ENCODE measurements around the gene VWF.
"Not testable (repeated sequence)": the region's sequence is repeated elsewhere in the genome, so short reads cannot be mapped to it uniquely, and the experiment has no call there.

The VWF gene

GRCh38 chr12:6104027-6104426 lies 20.4 kb downstream of the VWF start:
- no peak for DNase-seq (ENCODE audit: low spot score)

- not testable (repeated sequence) for DNase-seq (ENCODE audit: low spot score)
These were observed 22.4 kb downstream of the VWF start for GRCh38 chr12:6102021-6102420.

- no peak for DNase-seq (ENCODE audit: low spot score)
These were observed 25.2 kb downstream of the VWF start for GRCh38 chr12:6099316-6099715.

GRCh38 chr12:6097411-6097810 lies 27.1 kb downstream of the VWF start:
- DNase-seq (ENCODE audit: low spot score), result peak; percentile 65

DNA sequence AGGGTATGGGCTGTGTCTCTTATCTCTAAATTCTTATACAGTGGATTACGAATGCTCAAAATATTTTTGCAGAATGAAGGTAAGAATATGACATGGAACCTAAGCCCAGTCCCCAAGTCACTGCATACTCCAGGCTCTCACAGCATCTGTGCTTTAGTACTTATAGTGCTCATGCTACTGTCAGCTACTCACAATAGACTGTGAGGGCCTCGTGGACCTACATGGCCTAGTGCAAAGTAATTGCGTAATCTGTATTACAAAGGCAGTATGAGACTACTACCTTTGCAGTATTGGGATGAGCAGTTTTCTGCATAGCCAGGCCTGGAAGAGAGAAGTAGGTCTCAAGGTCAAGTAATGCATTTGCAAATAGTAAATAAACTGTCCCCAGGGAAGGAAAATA lies 27.9 kb downstream of the VWF start:
- DNase-seq (ENCODE audit: low spot score), result no peak

DNA sequence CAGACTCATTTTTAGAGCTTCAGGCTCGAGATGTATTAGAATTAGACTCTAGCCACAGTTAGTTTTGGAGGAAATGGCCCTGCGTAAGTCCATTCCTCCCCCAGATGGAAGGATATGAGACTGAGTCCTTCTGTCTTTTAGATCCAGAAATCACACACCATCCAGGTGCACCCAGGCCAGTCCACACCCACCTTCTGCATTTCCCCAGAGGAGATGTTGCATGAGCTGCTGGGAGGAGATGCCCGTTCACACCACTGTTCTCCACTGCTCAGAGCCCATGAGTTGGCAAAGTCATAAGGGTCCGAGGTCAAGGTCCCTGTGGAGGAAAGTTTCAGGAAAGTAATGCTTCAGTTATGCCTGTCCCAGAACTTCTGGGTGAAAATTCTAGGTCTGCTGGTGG lies 29.2 kb downstream of the VWF start:
- no peak for DNase-seq (ENCODE audit: low spot score)

DNA sequence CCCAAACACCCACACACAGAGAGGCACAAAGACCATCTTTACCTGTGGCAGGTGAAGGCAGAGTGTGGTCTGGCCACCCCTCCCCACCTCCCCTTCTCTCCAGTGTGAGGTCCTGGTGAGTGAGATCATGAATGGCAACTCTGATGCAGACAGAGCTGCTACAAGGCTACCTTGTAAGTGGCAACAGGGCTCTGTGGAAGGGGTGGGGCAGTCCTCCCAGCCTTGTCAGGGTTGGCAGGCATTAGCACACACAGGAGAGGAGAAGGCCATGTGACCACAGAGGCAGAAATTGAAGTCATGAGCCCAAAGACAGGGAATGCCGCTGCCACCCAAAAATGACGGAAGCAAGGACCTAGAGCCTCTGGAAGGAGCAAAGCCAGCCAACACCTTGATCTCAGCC lies 30.7 kb downstream of the VWF start:
- DNase-seq (ENCODE audit: low spot score), result no peak

- DNase-seq (ENCODE audit: low spot score), result peak; percentile 92
These were observed 31.4 kb downstream of the VWF start for GRCh38 chr12:6092784-6093722.

GRCh38 chr12:6091786-6092566 lies 32.5 kb downstream of the VWF start:
- DNase-seq (ENCODE audit: low spot score), result no peak

GRCh38 chr12:6090803-6091202 lies 33.7 kb downstream of the VWF start:
- no peak for DNase-seq (ENCODE audit: low spot score)

DNA sequence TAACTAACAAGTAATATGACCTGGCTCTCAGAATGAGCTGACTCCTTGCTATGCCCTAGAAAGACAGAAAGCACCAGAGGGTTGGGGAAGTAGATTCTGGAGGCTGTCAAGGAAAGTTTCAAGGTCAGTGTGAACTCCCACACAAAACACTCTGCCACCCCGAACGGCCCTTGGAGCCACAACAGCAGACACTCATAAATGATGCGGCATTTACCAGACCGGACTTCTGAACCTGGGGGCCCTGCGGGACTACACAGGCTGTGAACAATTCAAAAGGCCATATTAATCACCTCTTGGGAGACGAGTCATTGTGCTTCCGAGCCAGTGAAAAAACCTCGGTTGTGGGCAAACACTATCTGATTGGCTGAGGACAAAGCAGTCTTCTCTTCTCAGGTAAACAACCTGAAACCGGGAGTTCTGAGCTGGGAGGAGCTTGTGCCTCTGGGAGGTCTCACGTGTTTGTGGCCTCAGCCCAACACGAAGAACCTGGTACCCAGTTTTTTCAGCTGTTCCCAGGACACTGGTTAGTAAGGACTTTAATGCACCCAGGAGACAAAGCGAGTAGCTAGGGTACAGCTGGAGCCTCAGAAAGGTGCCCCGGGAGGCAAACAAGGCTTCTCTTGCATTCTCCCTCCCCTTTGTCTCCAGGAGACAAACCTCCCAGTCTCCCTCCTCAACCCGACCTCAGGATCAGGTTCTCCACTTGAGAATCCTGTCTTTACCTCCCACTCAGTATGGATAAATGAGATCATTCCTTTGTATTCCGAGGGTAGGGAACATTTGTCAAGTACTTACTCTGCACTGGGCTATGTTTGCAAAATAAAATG lies 35.3 kb downstream of the VWF start:
- peak; percentile 32 for DNase-seq (ENCODE audit: low spot score)

- no peak for DNase-seq (ENCODE audit: low spot score)
These were observed 38.2 kb downstream of the VWF start for GRCh38 chr12:6086316-6086715.

- DNase-seq (ENCODE audit: low spot score), result no peak
These were observed 38.6 kb downstream of the VWF start for GRCh38 chr12:6085841-6086240.

DNA sequence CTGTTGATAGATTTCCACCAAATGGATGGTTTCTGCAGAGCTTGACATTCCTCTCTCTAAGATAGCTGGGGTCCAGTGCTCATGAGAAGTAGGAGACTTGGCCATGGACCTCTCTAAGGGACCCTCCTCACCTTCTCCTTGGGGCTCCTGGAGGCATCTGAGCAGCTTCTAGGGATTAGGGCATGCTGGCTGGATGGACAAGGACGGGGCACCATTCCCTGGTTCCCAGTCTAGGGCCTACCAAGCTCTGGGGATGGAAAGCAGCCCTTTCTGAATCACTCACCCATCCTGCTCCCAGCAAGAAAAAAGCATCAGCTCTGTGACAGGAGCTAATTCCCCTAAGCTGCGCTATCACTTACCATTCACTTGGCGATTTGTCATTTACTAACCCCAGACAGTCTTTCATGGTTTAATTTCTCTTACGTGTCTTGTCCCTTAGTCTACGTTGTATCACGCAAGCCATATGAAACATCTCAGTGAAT lies 39.5 kb downstream of the VWF start:
- DNase-seq (ENCODE audit: low spot score), result no peak

- DNase-seq (ENCODE audit: low spot score), result no peak
These were observed 40.1 kb downstream of the VWF start for GRCh38 chr12:6084261-6084968.

GRCh38 chr12:6083601-6084000 lies 40.9 kb downstream of the VWF start:
- DNase-seq (ENCODE audit: low spot score), result no peak

DNA sequence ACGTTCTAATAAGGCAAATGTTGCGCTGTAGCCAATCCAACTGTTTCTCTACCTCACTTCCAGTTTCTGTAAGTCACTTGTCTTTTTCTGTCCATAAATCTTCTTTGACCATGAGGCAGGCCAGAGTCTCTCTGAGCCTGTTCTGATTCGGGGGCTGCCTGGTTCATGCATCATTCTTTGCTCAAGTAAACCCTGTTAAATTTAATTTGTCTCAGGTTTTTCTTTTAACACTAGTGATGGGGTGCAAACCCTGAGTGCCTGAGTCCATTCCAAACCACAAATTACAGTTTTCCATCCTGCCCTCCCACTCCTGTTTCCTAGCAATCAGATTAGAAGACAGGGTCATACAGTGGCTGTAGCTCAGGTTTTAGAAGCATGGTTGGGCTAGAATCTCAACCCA lies 41.9 kb downstream of the VWF start:
- no peak for DNase-seq (ENCODE audit: low spot score)

GRCh38 chr12:6080149-6081045 lies 44.1 kb downstream of the VWF start:
- DNase-seq (ENCODE audit: low spot score), result no peak

GRCh38 chr12:6078398-6079096 lies 45.9 kb downstream of the VWF start:
- DNase-seq (ENCODE audit: low spot score), result no peak

GRCh38 chr12:6077692-6078083 lies 46.8 kb downstream of the VWF start:
- no peak for DNase-seq (ENCODE audit: low spot score)
